Activated T-cell treated with anti-CD3 and anti-CD28 coated beads for 1 hour (primary cell): ENCODE results near the gene MLH1.

ENCODE experiments used
- DNase-seq: peaks from one replicate; pipeline ENCODE4 v3.0.0-alpha.2; 2020; ENCODE audit warnings: low read depth

Gene MLH1

DNA sequence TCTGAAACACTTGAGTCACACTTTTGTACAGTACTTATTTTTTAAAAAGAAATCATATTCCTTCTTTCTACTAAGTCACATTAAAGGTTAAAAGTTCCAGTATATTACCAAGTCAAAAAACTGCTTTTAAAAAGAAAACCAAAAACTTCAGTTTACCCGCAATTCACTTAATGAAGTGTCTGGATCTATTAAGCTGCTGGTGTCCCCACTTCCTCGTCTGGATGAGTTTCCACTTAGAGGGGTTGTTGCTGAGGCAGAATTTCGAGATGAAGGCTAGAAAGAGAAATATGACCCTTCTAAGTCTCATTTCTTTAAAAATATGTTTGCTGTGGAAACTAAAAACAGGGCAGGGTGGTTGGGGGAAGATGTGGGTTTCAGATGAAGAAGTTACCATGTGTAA, 101.3 kb downstream of the MLH1 start:
- DNase-seq, result no peak

DNA sequence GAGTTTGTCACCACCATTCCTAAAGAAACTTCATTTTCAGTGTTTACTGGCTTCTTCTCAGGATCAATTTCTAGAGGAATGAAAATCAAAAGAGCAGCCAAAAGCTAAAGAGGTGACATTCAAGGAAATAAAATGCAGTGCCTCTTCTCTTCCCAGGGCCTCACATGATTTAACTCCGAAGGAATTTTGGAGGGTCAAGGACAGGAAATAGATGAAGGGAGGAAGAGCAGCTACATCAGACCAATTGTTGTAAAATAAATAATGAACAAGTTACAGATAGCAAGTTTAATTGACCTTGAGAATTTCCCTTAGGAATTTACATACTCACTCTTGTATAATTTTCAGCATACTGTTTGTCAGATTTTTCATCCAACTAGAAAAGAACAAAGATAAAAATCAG, 103.0 kb downstream of the MLH1 start:
- no peak for DNase-seq

DNA sequence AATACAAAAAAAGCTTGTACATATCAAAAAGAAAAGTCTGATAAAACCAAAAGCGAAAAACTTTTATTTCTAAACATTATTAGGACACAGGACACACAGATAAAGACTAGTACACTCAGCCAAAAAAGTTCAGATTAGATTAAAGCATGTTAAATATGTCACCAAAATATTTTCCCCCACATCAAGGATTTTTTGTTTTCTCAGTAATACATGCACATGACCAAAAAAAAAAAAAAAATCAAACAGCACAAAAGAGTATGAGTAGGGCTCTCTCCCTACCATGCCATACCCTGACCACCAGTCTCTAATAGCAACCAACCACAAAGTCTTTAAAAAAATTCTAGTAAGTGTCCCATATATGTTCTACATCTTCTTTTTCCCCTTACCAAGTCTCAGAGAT, 103.7 kb downstream of the MLH1 start:
- no peak for DNase-seq

DNA sequence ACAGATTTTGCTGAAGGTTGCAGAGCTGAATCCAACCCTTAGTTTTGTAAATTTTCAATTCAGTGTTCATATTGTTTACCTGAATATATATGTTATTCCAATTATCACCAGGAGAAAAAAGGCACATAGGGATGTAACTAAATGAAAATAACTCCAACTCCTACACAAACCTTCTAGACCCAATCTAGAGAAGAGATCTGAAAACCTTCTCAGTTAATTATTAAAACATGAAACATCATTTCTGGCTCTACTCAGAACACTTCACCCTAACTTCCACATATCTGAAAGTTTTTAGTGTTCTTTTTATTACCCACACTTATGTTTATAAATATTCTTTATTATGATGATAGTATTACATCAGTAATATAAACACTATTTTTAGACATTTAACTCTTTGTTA, 104.5 kb downstream of the MLH1 start:
- no peak for DNase-seq

DNA sequence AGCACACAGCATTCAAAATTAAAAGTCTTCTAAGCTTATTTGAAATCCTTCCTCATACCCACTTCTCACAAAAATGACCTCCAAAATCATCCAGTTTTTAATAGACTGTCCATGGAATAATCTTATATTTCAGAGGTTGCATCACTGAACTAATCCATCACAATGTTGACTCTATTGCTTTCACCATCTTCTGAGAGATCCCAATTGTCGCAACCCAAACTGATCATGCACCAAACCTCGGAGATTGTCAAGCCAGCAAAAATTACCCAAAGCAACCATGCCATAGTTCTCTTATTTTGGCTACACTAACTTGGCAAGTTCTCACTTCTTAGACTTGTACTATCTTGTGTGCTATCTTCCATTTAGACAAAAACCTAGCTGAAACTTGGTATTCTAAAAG, 105.6 kb downstream of the MLH1 start:
- no peak for DNase-seq

DNA sequence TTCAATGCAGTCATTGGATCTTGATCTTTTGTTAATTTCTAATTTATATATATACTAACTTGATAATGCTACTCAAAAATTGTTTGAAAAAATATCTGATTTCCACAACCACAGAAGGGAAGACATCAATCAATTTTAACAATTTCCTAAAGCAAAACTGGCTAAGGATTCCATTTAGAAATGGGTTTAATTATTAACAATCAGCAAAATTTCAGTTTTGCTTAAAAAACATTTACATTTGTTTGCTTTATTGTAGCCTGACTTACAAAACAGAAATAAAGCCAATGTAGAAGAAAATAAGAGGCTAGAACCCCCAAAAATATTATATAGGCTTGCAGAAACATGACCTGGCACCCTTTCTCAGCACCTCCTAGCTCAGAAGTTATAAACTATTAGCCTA, 106.2 kb downstream of the MLH1 start:
- no peak for DNase-seq

DNA sequence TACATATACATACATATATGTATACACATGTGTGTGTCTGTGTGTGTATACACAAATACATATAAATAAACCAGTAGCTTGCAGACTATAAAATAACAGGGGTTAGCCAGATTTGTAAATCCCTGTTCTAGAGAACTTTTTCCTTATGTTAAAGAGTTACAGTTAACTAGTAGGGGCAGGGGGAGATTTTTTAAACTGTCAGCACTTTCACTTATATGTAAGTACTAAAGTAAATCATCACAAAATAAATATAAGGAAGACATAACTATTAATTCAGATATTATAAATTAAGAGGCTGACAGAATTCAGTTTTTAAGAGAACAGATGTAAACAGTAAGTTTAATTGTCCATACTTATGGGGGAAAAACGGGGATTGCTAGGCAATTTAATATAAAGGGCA, 107.1 kb downstream of the MLH1 start:
- DNase-seq, result no peak
